ENCODE data around the gene PRUNE2. TPM values are rescaled to one million over a fixed set of nuclear protein-coding genes. Genes with fewer than 3 reads are reported as not detected.

Gene PRUNE2
- total RNA-seq, 1 experiment from 2014 or later = 0.59 TPM

- POLR2A ChIA-PET = no interaction called here
- no peaks in the 10 kb centered on the region for H3K4me1 ChIP-seq (ENCODE audit: control insufficient read depth in 1 of 2, insufficient read depth in 2 of 2, low read length in 2 of 2)
- intact Hi-C loops (cut with micrococcal nuclease) = no loop called here
- H3K4me3 ChIP-seq (replicated peaks in 1 of 2; ENCODE audit: low read depth in 1 of 2, low read length in 2 of 2) = no peak overlapping the region
- no peak overlapping the region for H3K9ac ChIP-seq (ENCODE audit: low read length)
- H4K20me1 ChIP-seq (ENCODE audit: insufficient read depth) = no peaks in the 10 kb centered on the region
- no TSS peak for BruUV-seq (replicated peaks)
- no peak for DNase-seq (ENCODE audit: low read depth, low spot score)
- RAD21 ChIA-PET (ENCODE audit: low non-redundant PET in 1 of 2, low total read pairs in 2 of 2, uncharacterized antibody in 2 of 2, unreplicated experiment in 2 of 2) = no interaction called here
- no peaks in the 10 kb centered on the region for H3K9me3 ChIP-seq (ENCODE audit: control insufficient read depth in 1 of 2, insufficient read depth in 1 of 2, low read depth in 1 of 2, low read length in 2 of 2)
- TF ChIP-seq SIN3A (IDR thresholded peaks at IDR 0.05; ENCODE audit: low read depth) (no peak), EZH2phosphoT487 (IDR thresholded peaks at IDR 0.05; ENCODE audit: borderline replicate concordance) (no peak), ZBTB33 (IDR thresholded peaks at IDR 0.05; ENCODE audit: extremely low read depth, insufficient replicate concordance, low read length) (no peak), ZFX (IDR thresholded peaks at IDR 0.05) (no peak)
- H3K27me3 ChIP-seq (ENCODE audit: insufficient read depth, low read length) = 0 out of 2 replicates have a peak, but pooled peaks cover 4% of the 10 kb centered on the region
- CTCF ChIA-PET = interaction anchor here (1.0 kb wide), 1 partner anchor 9 kb away, joined by 4 read pairs; no protein-coding TSS in a partner anchor
- H3K79me2 ChIP-seq (ENCODE audit: insufficient read depth, low read length) = no peaks in the 10 kb centered on the region
- no peaks in the 10 kb centered on the region for H3K36me3 ChIP-seq (ENCODE audit: control insufficient read depth in 1 of 2, insufficient read depth in 2 of 2, low read length in 2 of 2)
- H2AFZ ChIP-seq (ENCODE audit: low read depth, low read length, poor library complexity, severe bottlenecking) = no peak overlapping the region
- H3K27ac ChIP-seq (ENCODE audit: low read depth, low read length) = no peak overlapping the region
- no peak for ATAC-seq
- no peaks in the 10 kb centered on the region for H3K9me2 ChIP-seq (ENCODE audit: insufficient read depth)
- H3K4me2 ChIP-seq (ENCODE audit: low read length) = no peak overlapping the region
Observed at GRCh38 chr9:76800901-76801300, 105.0 kb downstream of the PRUNE2 start.

DNA sequence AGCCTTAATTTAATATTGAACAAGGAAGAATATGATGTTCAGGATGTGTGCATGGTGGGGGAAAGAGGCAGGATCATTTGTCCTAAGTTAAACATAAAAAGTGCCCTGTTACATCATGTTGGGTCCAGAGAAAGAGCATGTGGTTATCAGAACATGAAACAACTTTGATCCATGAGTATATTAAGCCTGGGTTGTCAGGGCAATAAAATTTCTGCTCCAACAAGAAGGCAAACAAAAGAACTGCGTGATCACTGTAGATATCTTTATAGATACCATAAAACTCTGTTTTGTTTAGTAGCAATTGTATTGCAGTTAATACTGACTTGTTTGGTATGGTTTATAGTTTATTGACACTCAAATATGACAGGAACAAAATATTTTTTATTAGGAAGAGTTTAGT, 106.4 kb downstream of the PRUNE2 start:
- ChIA-PET POLR2A (no interaction called here), CTCF (no interaction called here), RAD21 (ENCODE audit: low non-redundant PET in 1 of 2, low total read pairs in 2 of 2, uncharacterized antibody in 2 of 2, unreplicated experiment in 2 of 2) (no interaction called here)
- Histone ChIP-seq H3K9me2 (ENCODE audit: insufficient read depth) (no peaks in the 10 kb centered on the region), H3K4me3 (replicated peaks in 1 of 2; ENCODE audit: low read depth in 1 of 2, low read length in 2 of 2) (no peak overlapping the region), H3K9ac (ENCODE audit: low read length) (no peak overlapping the region), H3K27ac (ENCODE audit: low read depth, low read length) (no peak overlapping the region), H2AFZ (ENCODE audit: low read depth, low read length, poor library complexity, severe bottlenecking) (no peak overlapping the region), H3K79me2 (ENCODE audit: insufficient read depth, low read length) (no peaks in the 10 kb centered on the region), H3K4me1 (ENCODE audit: control insufficient read depth in 1 of 2, insufficient read depth in 2 of 2, low read length in 2 of 2) (no peaks in the 10 kb centered on the region), H3K27me3 (ENCODE audit: insufficient read depth, low read length) (0 out of 2 replicates have a peak, but pooled peaks cover 4% of the 10 kb centered on the region), H3K36me3 (ENCODE audit: control insufficient read depth in 1 of 2, insufficient read depth in 2 of 2, low read length in 2 of 2) (no peaks in the 10 kb centered on the region), H3K9me3 (ENCODE audit: control insufficient read depth in 1 of 2, insufficient read depth in 1 of 2, low read depth in 1 of 2, low read length in 2 of 2) (no peaks in the 10 kb centered on the region), H3K4me2 (ENCODE audit: low read length) (no peak overlapping the region), H4K20me1 (ENCODE audit: insufficient read depth) (no peaks in the 10 kb centered on the region)
- BruUV-seq (replicated peaks) = no TSS peak
- intact Hi-C loops (cut with micrococcal nuclease) = no loop called here
- no peak for ATAC-seq
- DNase-seq (ENCODE audit: low read depth, low spot score) = no peak
- TF ChIP-seq ZBTB33 (IDR thresholded peaks at IDR 0.05; ENCODE audit: extremely low read depth, insufficient replicate concordance, low read length) = no peak
- no peak for TF ChIP-seq FOSL1 (IDR thresholded peaks at IDR 0.05; ENCODE audit: low read depth)
- no peak for TF ChIP-seq RAD21 (IDR thresholded peaks at IDR 0.05; ENCODE audit: low read depth)
- TF ChIP-seq CEBPB (IDR thresholded peaks at IDR 0.05; ENCODE audit: low read depth) = no peak
- TF ChIP-seq YY1 (IDR thresholded peaks at IDR 0.05; ENCODE audit: extremely low read depth, insufficient replicate concordance, low read depth, low read length) = no peak
- no peak for TF ChIP-seq EZH2phosphoT487 (IDR thresholded peaks at IDR 0.05; ENCODE audit: borderline replicate concordance)
- TF ChIP-seq EGR1 (IDR thresholded peaks at IDR 0.05; ENCODE audit: low read depth) = no peak
- no peak for TF ChIP-seq REST (IDR thresholded peaks at IDR 0.05; ENCODE audit: low read depth)
- no peak for TF ChIP-seq ELF1 (IDR thresholded peaks at IDR 0.05; ENCODE audit: borderline replicate concordance, low read depth)
- TF ChIP-seq EZH2 (IDR thresholded peaks at IDR 0.05) = no peak
- TF ChIP-seq SIN3A (IDR thresholded peaks at IDR 0.05; ENCODE audit: low read depth) = no peak
- TF ChIP-seq POLR2AphosphoS5 (IDR thresholded peaks at IDR 0.05; ENCODE audit: low read depth, low read length) = no peak

Measured in HCT116 (cell line).